Activated CD4-positive, alpha-beta T cell treated with anti-CD3 and anti-CD28 coated beads, Interleukin-2, amount 10 ng/mL, durations not matched to agents 24 days and 14 days (primary cell): ENCODE measurements around the gene UBE3B. TPM values are rescaled to one million over a fixed set of nuclear protein-coding genes. Genes with fewer than 3 reads are reported as not detected.

ENCODE experiments used
- DNase-seq: peaks from one replicate; pipeline ENCODE4 v3.0.0; 2022
- H3K27ac Mint-ChIP-seq: one replicate; pipeline ENCODE4 v1.8.0; 2022; ENCODE audit warnings: mild to moderate bottlenecking, mixed read lengths
- H3K27me3 Mint-ChIP-seq: one replicate; pipeline ENCODE4 v1.8.0; 2022; ENCODE audit warnings: mixed read lengths
- H3K36me3 Mint-ChIP-seq: one replicate; pipeline ENCODE4 v1.8.0; 2022; ENCODE audit warnings: low read depth, mild to moderate bottlenecking, mixed read lengths
- H3K4me1 Mint-ChIP-seq: one replicate; pipeline ENCODE4 v1.8.0; 2021; ENCODE audit warnings: mixed read lengths
- H3K4me3 Mint-ChIP-seq: one replicate; pipeline ENCODE4 v1.8.0; 2022; ENCODE audit warnings: mild to moderate bottlenecking, moderate library complexity, mixed read lengths
- H3K9me3 Mint-ChIP-seq: one replicate; pipeline ENCODE4 v1.8.0; 2021; ENCODE audit warnings: mixed read lengths
- intact Hi-C: fragments of 100-400 bp; cut with micrococcal nuclease; formaldehyde crosslinking; loops from one replicate; pipeline ENCODE4 v1.15.1; 2023
- total RNA-seq: library from RNA; stranded (reverse); gene quantifications from 2 replicates; pipeline ENCODE4 v1.2.3, GENCODE V29; 2022

Gene UBE3B
- total RNA-seq, 1 donor from 2014 or later = 32.2 TPM

- Mint-ChIP-seq H3K36me3 (no peaks in the 10 kb centered on the region), H3K4me3 (no peak overlapping the region), H3K9me3 (no peaks in the 10 kb centered on the region), H3K27me3 (no peaks in the 10 kb centered on the region), H3K4me1 (peaks cover 5% of the 10 kb centered on the region), H3K27ac (no peak overlapping the region)
- intact Hi-C loops = no loop called here
- no peak for DNase-seq
Observed at GRCh38 chr12:109541413-109541726, 63.9 kb downstream of the UBE3B start.

GRCh38 chr12:109542014-109542413, 64.6 kb downstream of the UBE3B start:
- peaks cover 5% of the 10 kb centered on the region for H3K4me1 Mint-ChIP-seq
- no peak overlapping the region for H3K4me3 Mint-ChIP-seq
- peaks cover 3% of the 10 kb centered on the region for H3K27me3 Mint-ChIP-seq
- no peaks in the 10 kb centered on the region for H3K9me3 Mint-ChIP-seq
- H3K27ac Mint-ChIP-seq = no peak overlapping the region
- no peaks in the 10 kb centered on the region for H3K36me3 Mint-ChIP-seq
- no peak for DNase-seq
- intact Hi-C loops = no loop called here

GRCh38 chr12:109542876-109543275, 65.4 kb downstream of the UBE3B start:
- Mint-ChIP-seq H3K27me3 (peaks cover 11% of the 10 kb centered on the region), H3K4me1 (peaks cover 5% of the 10 kb centered on the region), H3K4me3 (no peak overlapping the region), H3K36me3 (no peaks in the 10 kb centered on the region), H3K27ac (no peak overlapping the region), H3K9me3 (no peaks in the 10 kb centered on the region)
- intact Hi-C loops = no loop called here
- DNase-seq = no peak

GRCh38 chr12:109544955-109545531, 67.6 kb downstream of the UBE3B start:
- Mint-ChIP-seq H3K36me3 (no peaks in the 10 kb centered on the region), H3K4me1 (peaks cover 8% of the 10 kb centered on the region), H3K27ac (no peak overlapping the region), H3K27me3 (peaks cover 22% of the 10 kb centered on the region), H3K9me3 (no peaks in the 10 kb centered on the region), H3K4me3 (no peak overlapping the region)
- intact Hi-C loops = no loop called here
- no peak for DNase-seq

- DNase-seq = no peak
- Mint-ChIP-seq H3K27me3 (peaks cover 22% of the 10 kb centered on the region), H3K27ac (no peak overlapping the region), H3K4me1 (peaks cover 8% of the 10 kb centered on the region), H3K9me3 (no peaks in the 10 kb centered on the region), H3K36me3 (no peaks in the 10 kb centered on the region), H3K4me3 (no peak overlapping the region)
- intact Hi-C loops = no loop called here
Observed at GRCh38 chr12:109545826-109546225, 68.4 kb downstream of the UBE3B start.

DNA sequence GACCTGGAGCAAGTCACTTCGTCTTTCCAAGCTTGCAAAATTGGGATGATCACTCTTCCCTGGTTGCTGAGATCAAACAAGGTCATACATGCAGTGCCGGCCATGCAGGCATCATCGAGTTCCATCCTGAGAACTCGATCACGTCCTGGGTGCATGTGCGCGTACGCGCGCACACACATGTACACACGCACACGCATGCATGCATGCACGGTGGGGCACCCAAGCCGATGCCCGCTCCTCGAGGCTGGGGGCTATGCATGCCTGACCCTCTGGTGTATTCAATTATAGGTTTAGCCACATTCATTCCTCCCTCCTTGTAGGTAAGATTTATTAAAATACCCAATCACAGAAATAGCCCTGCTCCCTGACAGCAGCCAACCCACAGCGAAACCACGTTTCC, 69.9 kb downstream of the UBE3B start:
- Mint-ChIP-seq H3K9me3 (no peaks in the 10 kb centered on the region), H3K27ac (no peak overlapping the region), H3K4me3 (no peak overlapping the region), H3K36me3 (no peaks in the 10 kb centered on the region), H3K27me3 (peaks cover 22% of the 10 kb centered on the region), H3K4me1 (peaks cover 8% of the 10 kb centered on the region)
- no peak for DNase-seq
- intact Hi-C loops = no loop called here

GRCh38 chr12:109548258-109548657, 70.8 kb downstream of the UBE3B start:
- no peak overlapping the region for H3K4me3 Mint-ChIP-seq
- intact Hi-C loops = no loop called here
- H3K9me3 Mint-ChIP-seq = no peaks in the 10 kb centered on the region
- H3K36me3 Mint-ChIP-seq = no peaks in the 10 kb centered on the region
- peaks cover 22% of the 10 kb centered on the region for H3K27me3 Mint-ChIP-seq
- peaks cover 8% of the 10 kb centered on the region for H3K4me1 Mint-ChIP-seq
- DNase-seq = no peak
- H3K27ac Mint-ChIP-seq = no peak overlapping the region

DNA sequence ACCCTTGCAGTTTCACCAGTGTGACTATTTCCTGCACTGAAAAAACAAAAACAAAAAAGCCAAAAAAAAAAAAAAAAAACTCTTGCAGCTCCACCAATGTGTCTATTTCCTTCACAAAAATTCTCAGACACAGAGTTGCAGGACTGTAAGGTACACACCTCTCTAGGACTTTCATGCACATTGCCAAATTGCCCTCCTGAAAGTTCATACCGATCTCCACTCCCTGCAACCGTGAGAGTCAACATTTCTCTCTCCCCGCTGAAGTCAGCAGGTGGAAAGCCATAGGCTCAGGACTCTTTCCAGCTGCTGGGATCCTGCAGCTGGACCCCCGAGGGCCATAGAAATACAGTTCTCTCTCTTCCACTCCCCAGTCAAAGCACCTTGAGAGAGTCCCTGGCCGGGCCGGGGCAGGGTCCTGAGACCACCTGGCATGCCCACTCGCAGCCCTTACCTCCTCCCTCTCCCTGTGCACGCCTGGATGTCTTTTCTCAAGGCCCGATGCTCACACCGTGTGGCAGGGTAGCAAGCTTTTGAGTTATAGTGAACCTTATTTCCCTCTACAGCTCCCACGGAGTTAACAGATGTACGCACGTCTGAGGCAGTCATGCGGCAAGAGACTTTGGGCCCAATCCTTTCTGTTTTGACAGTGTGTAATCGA, 72.3 kb downstream of the UBE3B start:
- Mint-ChIP-seq H3K9me3 (no peaks in the 10 kb centered on the region), H3K27ac (no peak overlapping the region), H3K4me3 (no peak overlapping the region), H3K36me3 (no peaks in the 10 kb centered on the region), H3K27me3 (peaks cover 22% of the 10 kb centered on the region), H3K4me1 (peaks cover 8% of the 10 kb centered on the region)
- intact Hi-C loops = no loop called here
- DNase-seq = no peak

DNA sequence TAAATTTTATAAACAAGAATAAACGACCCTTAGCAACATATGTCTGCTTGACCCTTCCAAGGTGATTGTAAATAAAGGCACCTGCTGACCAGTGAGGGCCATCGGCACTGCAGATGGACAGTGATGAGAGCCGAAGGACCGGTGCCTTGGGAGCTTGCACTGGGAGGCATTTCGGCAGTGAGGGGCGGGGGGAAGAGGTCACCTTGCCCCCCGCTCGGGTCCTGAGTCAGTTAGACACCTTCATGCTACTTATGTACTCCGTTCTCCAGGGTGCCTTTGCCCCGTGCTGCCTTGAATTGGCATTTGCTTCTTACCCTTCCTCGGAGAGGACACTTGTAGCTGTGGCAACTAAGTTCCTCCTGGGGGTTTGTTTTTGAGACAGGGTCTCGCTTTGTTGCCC, 72.8 kb downstream of the UBE3B start:
- H3K36me3 Mint-ChIP-seq = no peaks in the 10 kb centered on the region
- no peaks in the 10 kb centered on the region for H3K9me3 Mint-ChIP-seq
- DNase-seq = no peak
- peaks cover 22% of the 10 kb centered on the region for H3K27me3 Mint-ChIP-seq
- no peak overlapping the region for H3K27ac Mint-ChIP-seq
- H3K4me1 Mint-ChIP-seq = peaks cover 3% of the 10 kb centered on the region
- intact Hi-C loops = no loop called here
- H3K4me3 Mint-ChIP-seq = no peak overlapping the region

GRCh38 chr12:109551108-109551507, 73.7 kb downstream of the UBE3B start:
- H3K4me1 Mint-ChIP-seq = peaks cover 2% of the 10 kb centered on the region
- no peak for DNase-seq
- H3K4me3 Mint-ChIP-seq = no peak overlapping the region
- intact Hi-C loops = no loop called here
- no peak overlapping the region for H3K27ac Mint-ChIP-seq
- peaks cover 22% of the 10 kb centered on the region for H3K27me3 Mint-ChIP-seq
- H3K36me3 Mint-ChIP-seq = no peaks in the 10 kb centered on the region
- no peaks in the 10 kb centered on the region for H3K9me3 Mint-ChIP-seq

DNA sequence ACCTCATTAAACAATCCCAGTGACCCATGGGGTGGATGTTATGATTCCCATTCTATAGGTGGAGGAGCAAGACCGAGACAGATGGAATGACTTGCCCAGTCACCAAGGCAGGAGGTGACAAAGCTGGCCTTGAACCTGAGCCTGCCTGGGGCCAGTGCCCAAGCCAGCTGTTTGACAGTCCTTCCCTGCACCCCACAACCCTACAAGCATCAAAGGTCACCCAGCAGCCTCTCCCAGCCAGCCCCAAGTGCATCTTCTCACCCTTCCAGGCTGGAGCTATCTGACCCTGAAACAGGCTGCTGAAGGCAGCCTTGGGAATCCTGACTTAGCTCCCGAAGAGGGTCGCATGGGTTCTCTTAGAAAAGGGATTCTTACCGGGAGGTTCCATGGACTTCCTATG, 75.5 kb downstream of the UBE3B start:
- no peak for DNase-seq
- Mint-ChIP-seq H3K27me3 (peaks cover 11% of the 10 kb centered on the region), H3K4me3 (no peak overlapping the region), H3K4me1 (peaks cover 2% of the 10 kb centered on the region), H3K9me3 (no peaks in the 10 kb centered on the region), H3K27ac (no peak overlapping the region), H3K36me3 (no peaks in the 10 kb centered on the region)
- intact Hi-C loops = no loop called here

DNA sequence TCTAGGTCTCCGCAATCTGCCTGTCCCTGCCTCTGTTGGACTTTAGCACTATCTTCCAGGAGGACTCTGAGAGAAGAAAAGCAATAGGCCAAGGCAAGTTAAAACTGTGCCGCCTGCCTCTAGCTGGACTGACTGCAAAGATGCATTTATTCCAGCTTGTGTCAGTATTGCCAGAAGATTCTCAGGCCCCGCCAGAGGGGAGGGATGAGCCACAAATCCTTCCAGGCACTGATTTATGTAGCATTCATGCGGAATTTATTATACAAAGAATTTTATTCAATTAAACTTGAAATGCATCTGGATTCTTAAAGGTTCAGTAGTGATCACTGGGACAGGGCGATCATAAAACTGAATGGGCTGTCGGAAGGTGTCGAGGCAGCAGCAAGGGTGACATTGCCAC, 76.0 kb downstream of the UBE3B start:
- DNase-seq = no peak
- Mint-ChIP-seq H3K27me3 (peaks cover 7% of the 10 kb centered on the region), H3K4me1 (peaks cover 2% of the 10 kb centered on the region), H3K9me3 (no peaks in the 10 kb centered on the region), H3K4me3 (no peak overlapping the region), H3K27ac (no peak overlapping the region), H3K36me3 (no peaks in the 10 kb centered on the region)
- intact Hi-C loops = no loop called here

DNA sequence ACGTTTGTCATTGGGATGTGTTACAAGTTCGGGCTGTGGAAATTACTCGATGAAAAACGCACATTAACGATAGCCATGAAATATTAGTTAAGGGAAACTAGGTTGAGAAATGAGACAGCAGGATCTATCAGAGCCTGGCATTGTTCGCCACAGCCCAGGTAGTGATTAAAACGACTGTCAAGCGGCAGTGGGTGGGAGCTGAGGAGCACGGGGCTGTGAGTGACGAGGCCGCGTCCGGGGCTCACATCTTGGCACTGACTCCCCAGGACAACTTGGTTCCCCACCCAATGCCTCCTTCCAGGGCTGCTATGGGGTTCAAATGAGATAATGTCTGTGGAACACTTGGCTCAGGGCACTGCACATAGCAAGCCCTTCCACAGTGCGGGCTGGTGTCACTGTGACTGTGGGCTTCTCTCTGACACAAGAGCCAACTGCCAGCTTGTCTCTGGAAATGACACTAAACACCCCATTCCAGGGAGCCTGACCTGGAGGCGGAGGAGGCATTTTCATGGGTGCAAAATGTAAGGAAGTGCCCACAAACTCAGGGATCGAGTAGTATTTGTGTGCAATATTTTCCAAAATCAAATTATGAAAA, 76.6 kb downstream of the UBE3B start:
- Mint-ChIP-seq H3K4me3 (no peak overlapping the region), H3K4me1 (peaks cover 2% of the 10 kb centered on the region)

GRCh38 chr12:109554761-109555160, 77.3 kb downstream of the UBE3B start:
- intact Hi-C loops = no loop called here
- no peak overlapping the region for H3K27ac Mint-ChIP-seq
- no peaks in the 10 kb centered on the region for H3K4me1 Mint-ChIP-seq
- DNase-seq = no peak
- no peaks in the 10 kb centered on the region for H3K36me3 Mint-ChIP-seq
- peaks cover 3% of the 10 kb centered on the region for H3K27me3 Mint-ChIP-seq
- no peak overlapping the region for H3K4me3 Mint-ChIP-seq
- no peaks in the 10 kb centered on the region for H3K9me3 Mint-ChIP-seq

More for the DNA sequence above, 76.6 kb downstream of the UBE3B start:
- Mint-ChIP-seq H3K36me3 (no peaks in the 10 kb centered on the region), H3K9me3 (no peaks in the 10 kb centered on the region), H3K27me3 (peaks cover 5% of the 10 kb centered on the region), H3K27ac (no peak overlapping the region)
- intact Hi-C loops = no loop called here
- no peak for DNase-seq
